Esophagus squamous epithelium (tissue), 4 donors: ENCODE measurements around the gene RNASE8.

Experiments
- CTCF ChIP-seq, 6 experiments: fragments of 450-650 bp in 4 of 6; fragments of 200-600 bp in 2 of 6; sonication (generic) in 2 of 6; IDR thresholded peaks; one replicate each; pipeline ENCODE4 v1.5.1; 2016 to 2019; ENCODE audit warnings: antibody characterized with exemption in 6 of 6, mild to moderate bottlenecking in 4 of 6, moderate library complexity in 4 of 6
- POLR2A ChIP-seq, 4 donors: fragments of 450-650 bp; IDR thresholded peaks; one replicate each; pipeline ENCODE4 v1.6.1; 2017; ENCODE audit warnings: antibody characterized with exemption in 4 of 4, mild to moderate bottlenecking in 4 of 4, moderate library complexity in 3 of 4

DNA sequence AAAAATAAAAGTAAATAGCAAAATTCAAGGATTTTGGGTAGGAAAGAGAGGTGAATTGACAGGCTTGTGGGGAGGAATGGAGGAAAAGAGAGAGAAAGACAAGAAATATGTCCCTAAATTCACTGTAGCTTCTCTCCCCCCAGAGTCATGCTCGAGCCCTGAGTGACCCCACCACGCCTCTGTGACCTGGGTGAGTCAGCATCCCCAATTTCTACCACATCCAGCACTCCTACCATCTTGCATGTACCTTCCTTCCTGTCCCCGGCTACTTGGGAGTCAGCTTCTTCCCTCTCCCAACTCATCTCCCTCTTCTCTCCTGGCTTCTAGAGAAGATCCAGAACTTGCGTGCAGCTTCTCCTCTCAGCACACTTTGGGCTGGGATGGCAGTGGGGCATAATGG, 31.1 kb downstream of the RNASE8 start:
- TF ChIP-seq CTCF (IDR thresholded peaks at IDR 0.05) (no peak), POLR2A (IDR thresholded peaks at IDR 0.05) (no peak)
